Measurements from ENCODE around the gene RAMP1.
A peak's percentile ranks its signal among the peaks of the same experiment; 100 is the strongest.

RAMP1 gene

DNA sequence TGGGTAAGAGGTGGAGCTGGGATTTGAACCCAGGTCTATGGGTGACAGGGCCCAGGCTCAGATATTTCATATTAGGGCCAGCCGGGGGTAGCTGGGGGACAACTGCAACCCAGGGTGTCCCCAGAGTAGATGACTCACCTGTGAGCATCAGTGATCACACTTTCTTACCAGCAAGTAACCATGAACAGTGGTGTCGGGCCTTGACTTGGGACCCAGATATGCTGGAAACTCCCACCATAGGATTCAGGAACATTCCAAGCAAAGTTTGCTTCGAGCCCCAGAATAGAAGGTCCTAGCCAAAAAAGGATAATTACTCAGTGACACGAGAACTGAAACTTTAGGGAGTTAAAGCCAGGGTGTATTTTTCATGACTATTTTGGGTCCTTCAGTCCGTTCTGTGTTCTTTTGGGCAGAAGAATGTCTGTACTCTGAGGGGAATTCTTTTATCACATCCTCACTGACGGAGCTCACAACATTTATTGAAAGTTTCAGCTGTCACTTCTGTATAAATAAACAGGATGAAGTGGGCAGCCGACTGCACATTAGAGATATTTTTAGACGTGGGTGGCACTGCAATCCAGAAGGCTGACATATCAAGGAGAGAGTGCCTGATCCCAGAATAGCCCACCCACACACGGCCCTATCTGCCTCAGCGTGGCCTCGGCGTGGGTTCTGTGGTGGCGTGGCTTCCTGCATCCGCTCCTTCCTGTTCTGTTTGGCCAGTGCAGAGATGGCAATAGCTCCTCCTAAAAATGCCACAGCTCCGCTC is 45.6 kb downstream of the RAMP1 start:
- peak; percentile 96 for DNase-seq (ENCODE audit: low spot score)
- H3K4me3 ChIP-seq, result peak overlapping the region; percentile 7
- TF ChIP-seq, protein P1, sequence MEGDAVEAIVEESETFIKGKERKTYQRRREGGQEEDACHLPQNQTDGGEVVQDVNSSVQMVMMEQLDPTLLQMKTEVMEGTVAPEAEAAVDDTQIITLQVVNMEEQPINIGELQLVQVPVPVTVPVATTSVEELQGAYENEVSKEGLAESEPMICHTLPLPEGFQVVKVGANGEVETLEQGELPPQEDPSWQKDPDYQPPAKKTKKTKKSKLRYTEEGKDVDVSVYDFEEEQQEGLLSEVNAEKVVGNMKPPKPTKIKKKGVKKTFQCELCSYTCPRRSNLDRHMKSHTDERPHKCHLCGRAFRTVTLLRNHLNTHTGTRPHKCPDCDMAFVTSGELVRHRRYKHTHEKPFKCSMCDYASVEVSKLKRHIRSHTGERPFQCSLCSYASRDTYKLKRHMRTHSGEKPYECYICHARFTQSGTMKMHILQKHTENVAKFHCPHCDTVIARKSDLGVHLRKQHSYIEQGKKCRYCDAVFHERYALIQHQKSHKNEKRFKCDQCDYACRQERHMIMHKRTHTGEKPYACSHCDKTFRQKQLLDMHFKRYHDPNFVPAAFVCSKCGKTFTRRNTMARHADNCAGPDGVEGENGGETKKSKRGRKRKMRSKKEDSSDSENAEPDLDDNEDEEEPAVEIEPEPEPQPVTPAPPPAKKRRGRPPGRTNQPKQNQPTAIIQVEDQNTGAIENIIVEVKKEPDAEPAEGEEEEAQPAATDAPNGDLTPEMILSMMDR (IDR thresholded peaks at IDR 0.05), result no peak
- peak overlapping the region; percentile 93 to 98 for H3K27ac ChIP-seq

DNA sequence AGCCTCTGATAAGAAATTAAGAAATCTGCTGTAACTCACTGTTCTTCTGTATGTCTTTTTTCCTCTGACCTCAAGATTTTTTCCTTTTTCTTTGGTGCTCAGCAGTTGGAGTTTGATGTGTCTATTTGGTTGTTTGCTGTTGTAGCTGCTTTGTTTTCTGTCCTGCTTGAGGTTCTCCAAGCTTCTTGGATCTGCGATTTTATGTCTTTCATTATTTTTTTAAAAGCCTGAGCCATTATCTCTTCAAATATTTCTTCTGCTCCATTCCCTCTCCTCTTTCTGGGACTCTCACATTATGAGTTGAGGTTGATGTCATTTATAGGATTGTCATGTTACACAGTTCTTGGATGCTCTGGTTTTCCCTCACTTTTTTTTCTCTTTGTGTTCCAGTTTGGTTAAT is 47.7 kb downstream of the RAMP1 start:
- TF ChIP-seq, protein P1 (IDR thresholded peaks at IDR 0.05), result no peak
- no peak for DNase-seq (ENCODE audit: low spot score)
- H3K27ac ChIP-seq, result peak overlapping the region; percentile 3 to 98
- H3K4me3 ChIP-seq, result no peak overlapping the region

DNA sequence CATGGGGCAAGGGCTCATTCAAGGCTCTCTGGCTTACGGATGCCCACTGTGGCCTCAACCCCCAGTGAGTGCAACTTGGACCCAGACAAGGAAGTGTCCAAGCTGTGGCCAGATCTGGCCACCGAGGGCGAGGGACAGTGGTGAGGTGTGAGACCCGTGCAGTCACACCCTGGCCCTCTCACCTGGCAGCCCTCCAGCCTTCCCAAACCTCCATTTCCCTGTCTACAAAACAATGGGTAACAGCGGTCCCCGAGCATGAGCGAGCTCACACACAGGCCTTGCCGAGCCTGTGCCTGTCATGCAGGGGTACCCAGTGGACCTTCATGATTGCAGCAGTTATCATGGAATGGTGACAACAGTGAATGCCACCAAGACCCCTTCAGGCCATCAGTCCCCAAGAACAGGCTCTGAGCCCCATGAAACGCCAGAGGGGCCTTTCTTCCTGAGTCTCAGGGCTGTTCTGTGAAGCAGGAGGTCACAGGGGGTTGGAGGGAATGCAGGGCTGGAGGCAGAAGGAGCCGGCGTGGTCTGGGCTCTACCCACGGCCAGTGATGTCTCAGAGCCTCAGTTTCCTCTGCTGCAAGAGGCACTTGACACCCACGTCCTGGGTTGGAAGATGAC is 49.8 kb downstream of the RAMP1 start:
- TF ChIP-seq, protein P1 (IDR thresholded peaks at IDR 0.05), result no peak
- no peak for DNase-seq (ENCODE audit: low spot score)
- Histone ChIP-seq H3K4me3 (no peak overlapping the region), H3K27ac (peak overlapping the region in 1 of 2 donors; percentile 64)

DNA sequence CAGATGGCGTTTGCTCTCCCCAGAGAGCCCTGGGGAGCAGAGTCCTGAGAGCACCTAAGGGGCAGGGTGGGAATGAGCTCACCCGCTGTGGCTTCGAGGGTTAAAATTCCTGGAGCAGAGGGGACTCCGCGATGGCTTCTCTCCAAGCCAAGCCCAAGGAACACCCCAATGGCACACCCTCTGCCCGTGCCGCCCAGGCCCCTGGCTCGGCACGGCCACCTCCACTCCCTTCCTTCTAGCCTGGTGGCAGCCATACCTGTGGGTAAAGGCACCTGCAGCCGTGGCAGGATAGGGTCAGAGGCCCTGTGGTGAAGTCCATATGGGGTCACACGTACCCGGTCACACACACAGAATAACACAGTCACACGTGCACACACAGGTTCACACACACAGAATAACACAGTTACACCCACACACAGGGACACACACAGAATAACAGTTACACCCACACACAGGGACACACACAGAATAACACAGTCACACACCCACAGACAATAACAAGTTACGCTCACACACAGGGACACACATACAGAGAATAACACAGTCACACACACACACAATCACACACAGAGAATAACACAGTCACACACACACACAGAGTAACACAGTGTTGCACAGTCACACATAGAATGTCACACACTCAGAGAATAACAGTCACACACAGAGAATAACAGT is 50.5 kb downstream of the RAMP1 start:
- H3K4me3 ChIP-seq, result no peak overlapping the region
- no peak for DNase-seq (ENCODE audit: low spot score)
- peak overlapping the region in 1 of 2 donors; percentile 64 for H3K27ac ChIP-seq
- TF ChIP-seq, protein P1 (IDR thresholded peaks at IDR 0.05), result no peak

DNA sequence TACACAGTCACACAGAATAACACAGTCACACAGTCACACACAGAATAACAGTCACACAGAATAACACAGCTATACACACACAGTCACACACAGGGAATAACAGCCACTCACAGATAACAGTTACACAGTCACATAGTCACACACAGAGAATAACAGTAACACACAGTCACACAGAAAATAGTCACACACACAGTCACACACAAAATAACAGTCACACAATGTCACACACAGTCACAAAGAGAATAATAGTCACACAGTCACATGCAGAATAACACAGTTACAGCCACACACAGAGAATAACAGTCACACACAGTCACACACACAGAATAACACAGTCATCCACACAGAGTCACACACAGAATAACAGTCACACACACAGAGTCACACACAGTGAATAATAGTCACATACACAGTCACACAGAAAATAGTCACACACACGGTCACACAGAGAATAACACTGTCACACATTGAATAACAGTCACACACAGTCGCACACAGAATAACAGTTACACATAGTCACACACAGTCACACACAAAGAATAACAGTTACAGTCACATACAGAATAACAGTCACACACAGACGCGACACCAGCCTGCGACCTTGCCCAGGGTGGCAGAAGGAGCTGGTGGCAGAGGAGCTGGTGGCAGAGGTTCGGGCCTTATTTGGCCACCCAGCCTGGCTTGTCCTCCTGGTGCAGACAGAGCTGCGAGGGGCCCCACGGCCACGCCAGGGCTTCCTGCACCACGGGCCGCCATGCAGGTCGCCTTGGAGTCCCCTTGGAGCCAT is 51.3 kb downstream of the RAMP1 start:
- Histone ChIP-seq H3K27ac (peak overlapping the region in 1 of 2 donors; percentile 2), H3K4me3 (no peak overlapping the region)
- DNase-seq (ENCODE audit: low spot score), result no peak
- TF ChIP-seq, protein P1 (IDR thresholded peaks at IDR 0.05), result no peak

DNA sequence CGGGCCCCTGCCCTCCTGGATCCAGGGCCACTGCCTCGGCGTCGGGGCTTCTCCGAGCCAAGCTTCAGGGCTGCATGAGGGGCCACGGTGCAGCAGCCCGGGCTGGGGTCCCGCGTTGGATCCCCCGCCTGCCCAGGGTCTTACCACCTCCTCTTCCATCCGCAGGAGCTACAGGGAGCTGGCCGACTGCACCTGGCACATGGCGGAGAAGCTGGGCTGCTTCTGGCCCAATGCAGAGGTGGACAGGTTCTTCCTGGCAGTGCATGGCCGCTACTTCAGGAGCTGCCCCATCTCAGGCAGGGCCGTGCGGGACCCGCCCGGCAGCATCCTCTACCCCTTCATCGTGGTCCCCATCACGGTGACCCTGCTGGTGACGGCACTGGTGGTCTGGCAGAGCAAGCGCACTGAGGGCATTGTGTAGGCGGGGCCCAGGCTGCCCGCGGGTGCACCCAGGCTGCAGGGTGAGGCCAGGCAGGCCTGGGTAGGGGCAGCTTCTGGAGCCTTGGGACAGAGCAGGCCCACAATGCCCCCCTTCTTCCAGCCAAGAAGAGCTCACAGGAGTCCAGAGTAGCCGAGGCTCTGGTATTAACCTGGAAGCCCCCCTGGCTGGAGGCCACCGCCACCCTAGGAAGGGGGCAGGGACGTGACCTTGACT is 52.1 kb downstream of the RAMP1 start:
- no peak overlapping the region for H3K27ac ChIP-seq
- DNase-seq (ENCODE audit: low spot score), result peak; percentile 60
- TF ChIP-seq, protein P1 (IDR thresholded peaks at IDR 0.05), result no peak
- no peak overlapping the region for H3K4me3 ChIP-seq

All from coronary artery (tissue), 2 donors.